Measurements from ENCODE around the gene DLGAP1.

Gene DLGAP1

GRCh38 chr18:4242431-4243161, 212.5 kb downstream of the DLGAP1 start:
- no peak for DNase-seq (ENCODE audit: low read depth, low spot score)

- no peak for DNase-seq (ENCODE audit: low read depth, low spot score)
Measured at GRCh38 chr18:4241090-4241617, 214.0 kb downstream of the DLGAP1 start.

GRCh38 chr18:4238966-4239365, 216.1 kb downstream of the DLGAP1 start:
- no peak for DNase-seq (ENCODE audit: low read depth, low spot score)

GRCh38 chr18:4237664-4238041, 217.5 kb downstream of the DLGAP1 start:
- no peak for DNase-seq (ENCODE audit: low read depth, low spot score)

- DNase-seq (ENCODE audit: low read depth, low spot score) = no peak
Measured at GRCh38 chr18:4236940-4237663, 218.0 kb downstream of the DLGAP1 start.

GRCh38 chr18:4233468-4233867, 221.6 kb downstream of the DLGAP1 start:
- no peak for DNase-seq (ENCODE audit: low read depth, low spot score)

GRCh38 chr18:4232656-4233055, 222.5 kb downstream of the DLGAP1 start:
- no peak for DNase-seq (ENCODE audit: low read depth, low spot score)

GRCh38 chr18:4231260-4231659, 223.8 kb downstream of the DLGAP1 start:
- DNase-seq (ENCODE audit: low read depth, low spot score) = no peak

- DNase-seq (ENCODE audit: low read depth, low spot score) = no peak
Measured at GRCh38 chr18:4230450-4231168, 224.5 kb downstream of the DLGAP1 start.

GRCh38 chr18:4224031-4224704, 230.9 kb downstream of the DLGAP1 start:
- no peak for DNase-seq (ENCODE audit: low read depth, low spot score)

GRCh38 chr18:4211111-4211837, 243.8 kb downstream of the DLGAP1 start:
- DNase-seq (ENCODE audit: low read depth, low spot score) = no peak

GRCh38 chr18:4208366-4208765, 246.7 kb downstream of the DLGAP1 start:
- no peak for DNase-seq (ENCODE audit: low read depth, low spot score)

- DNase-seq (ENCODE audit: low read depth, low spot score) = no peak
Measured at GRCh38 chr18:4207383-4207985, 247.6 kb downstream of the DLGAP1 start.

- no peak for DNase-seq (ENCODE audit: low read depth, low spot score)
Measured at GRCh38 chr18:4204438-4204720, 250.7 kb downstream of the DLGAP1 start.

GRCh38 chr18:4203568-4204437, 251.3 kb downstream of the DLGAP1 start:
- DNase-seq (ENCODE audit: low read depth, low spot score) = no peak

- DNase-seq (ENCODE audit: low read depth, low spot score) = no peak
Measured at GRCh38 chr18:4200399-4200798, 254.7 kb downstream of the DLGAP1 start.

- no peak for DNase-seq (ENCODE audit: low read depth, low spot score)
Measured at GRCh38 chr18:4198956-4199355, 256.2 kb downstream of the DLGAP1 start.

GRCh38 chr18:4196351-4196750, 258.8 kb downstream of the DLGAP1 start:
- no peak for DNase-seq (ENCODE audit: low read depth, low spot score)

- no peak for DNase-seq (ENCODE audit: low read depth, low spot score)
Measured at GRCh38 chr18:4193086-4193485, 262.0 kb downstream of the DLGAP1 start.
